ENCODE measurements around the gene ANAPC16.

GRCh38 chr10:72204296-72204695 lies 11.5 kb upstream of the ANAPC16 start:
- TF ChIP-seq EZH2phosphoT487 (IDR thresholded peaks at IDR 0.05; ENCODE audit: low read depth) (no peak), CTCF (IDR thresholded peaks at IDR 0.05; ENCODE audit: low read depth, low read length) (no peak)

All from OCI-LY3 (cell line).